ENCODE data around the gene BICD1.

The BICD1 gene

GRCh38 chr12:32117316-32117715 lies 10.7 kb downstream of the BICD1 start:
- H2AFZ ChIP-seq (ENCODE audit: low read length, unreplicated experiment) = peak overlapping the region; percentile 33
- H3K79me2 ChIP-seq (ENCODE audit: control insufficient read depth, insufficient read depth, low read length, unreplicated experiment) = peaks cover 36% of the 10 kb centered on the region
- peak overlapping the region; percentile 87 for H3K27ac ChIP-seq (ENCODE audit: low read depth, low read length)
- no peaks in the 10 kb centered on the region for H3K27me3 ChIP-seq (ENCODE audit: insufficient read depth, low read length)
- H3K36me3 ChIP-seq (ENCODE audit: insufficient read depth, low read length) = no peaks in the 10 kb centered on the region
- peak overlapping the region; percentile 21; the same call in 1 of the 2 replicates for H3K4me3 ChIP-seq (ENCODE audit: low read depth, low read length)
- peaks cover 37% of the 10 kb centered on the region for H3K4me1 ChIP-seq (ENCODE audit: control insufficient read depth, insufficient read depth, low read length, unreplicated experiment)

GRCh38 chr12:32118806-32119205 lies 12.2 kb downstream of the BICD1 start:
- H3K27me3 ChIP-seq (ENCODE audit: insufficient read depth, low read length) = no peaks in the 10 kb centered on the region
- H3K79me2 ChIP-seq (ENCODE audit: control insufficient read depth, insufficient read depth, low read length, unreplicated experiment) = peaks cover 29% of the 10 kb centered on the region
- no peaks in the 10 kb centered on the region for H3K36me3 ChIP-seq (ENCODE audit: insufficient read depth, low read length)
- H3K4me1 ChIP-seq (ENCODE audit: control insufficient read depth, insufficient read depth, low read length, unreplicated experiment) = peaks cover 37% of the 10 kb centered on the region
- no peak overlapping the region for H3K27ac ChIP-seq (ENCODE audit: low read depth, low read length)
- no peak overlapping the region for H3K4me3 ChIP-seq (ENCODE audit: low read depth, low read length)
- no peak overlapping the region for H2AFZ ChIP-seq (ENCODE audit: low read length, unreplicated experiment)

- peaks cover 34% of the 10 kb centered on the region for H3K79me2 ChIP-seq (ENCODE audit: control insufficient read depth, insufficient read depth, low read length, unreplicated experiment)
- no peak overlapping the region; the same call in 1 of the 2 replicates for H3K4me3 ChIP-seq (ENCODE audit: low read depth, low read length)
- no peak overlapping the region for H3K27ac ChIP-seq (ENCODE audit: low read depth, low read length)
- H2AFZ ChIP-seq (ENCODE audit: low read length, unreplicated experiment) = no peak overlapping the region
- H3K27me3 ChIP-seq (ENCODE audit: insufficient read depth, low read length) = no peaks in the 10 kb centered on the region
- peaks cover 29% of the 10 kb centered on the region for H3K4me1 ChIP-seq (ENCODE audit: control insufficient read depth, insufficient read depth, low read length, unreplicated experiment)
- H3K36me3 ChIP-seq (ENCODE audit: insufficient read depth, low read length) = no peaks in the 10 kb centered on the region
These were observed 13.8 kb downstream of the BICD1 start for GRCh38 chr12:32120419-32120818.

GRCh38 chr12:32124637-32125036 lies 18.0 kb downstream of the BICD1 start:
- Histone ChIP-seq H3K27ac (ENCODE audit: low read depth, low read length) (no peak overlapping the region), H3K36me3 (ENCODE audit: insufficient read depth, low read length) (no peaks in the 10 kb centered on the region), H3K27me3 (ENCODE audit: insufficient read depth, low read length) (no peaks in the 10 kb centered on the region), H2AFZ (ENCODE audit: low read length, unreplicated experiment) (no peak overlapping the region), H3K79me2 (ENCODE audit: control insufficient read depth, insufficient read depth, low read length, unreplicated experiment) (peaks cover 26% of the 10 kb centered on the region), H3K4me3 (ENCODE audit: low read depth, low read length) (no peak overlapping the region), H3K4me1 (ENCODE audit: control insufficient read depth, insufficient read depth, low read length, unreplicated experiment) (peaks cover 12% of the 10 kb centered on the region)

- Histone ChIP-seq H3K36me3 (ENCODE audit: insufficient read depth, low read length) (no peaks in the 10 kb centered on the region), H3K79me2 (ENCODE audit: control insufficient read depth, insufficient read depth, low read length, unreplicated experiment) (peaks cover 24% of the 10 kb centered on the region), H3K27me3 (ENCODE audit: insufficient read depth, low read length) (no peaks in the 10 kb centered on the region), H2AFZ (ENCODE audit: low read length, unreplicated experiment) (no peak overlapping the region), H3K4me1 (ENCODE audit: control insufficient read depth, insufficient read depth, low read length, unreplicated experiment) (peaks cover 7% of the 10 kb centered on the region), H3K4me3 (ENCODE audit: low read depth, low read length) (no peak overlapping the region), H3K27ac (ENCODE audit: low read depth, low read length) (no peak overlapping the region)
These were observed 18.9 kb downstream of the BICD1 start for GRCh38 chr12:32125455-32126084.

- Histone ChIP-seq H3K4me3 (ENCODE audit: low read depth, low read length) (no peak overlapping the region), H3K27ac (ENCODE audit: low read depth, low read length) (no peak overlapping the region), H3K79me2 (ENCODE audit: control insufficient read depth, insufficient read depth, low read length, unreplicated experiment) (peaks cover 26% of the 10 kb centered on the region), H3K27me3 (ENCODE audit: insufficient read depth, low read length) (no peaks in the 10 kb centered on the region), H3K36me3 (ENCODE audit: insufficient read depth, low read length) (no peaks in the 10 kb centered on the region), H3K4me1 (ENCODE audit: control insufficient read depth, insufficient read depth, low read length, unreplicated experiment) (peaks cover 5% of the 10 kb centered on the region), H2AFZ (ENCODE audit: low read length, unreplicated experiment) (no peak overlapping the region)
These were observed 20.1 kb downstream of the BICD1 start for GRCh38 chr12:32126720-32127119.

GRCh38 chr12:32131666-32132065 lies 25.0 kb downstream of the BICD1 start:
- H3K27me3 ChIP-seq (ENCODE audit: insufficient read depth, low read length) = no peaks in the 10 kb centered on the region
- H3K36me3 ChIP-seq (ENCODE audit: insufficient read depth, low read length) = no peaks in the 10 kb centered on the region
- H3K4me1 ChIP-seq (ENCODE audit: control insufficient read depth, insufficient read depth, low read length, unreplicated experiment) = peaks cover 15% of the 10 kb centered on the region
- no peak overlapping the region for H3K27ac ChIP-seq (ENCODE audit: low read depth, low read length)
- peaks cover 10% of the 10 kb centered on the region for H3K79me2 ChIP-seq (ENCODE audit: control insufficient read depth, insufficient read depth, low read length, unreplicated experiment)
- H2AFZ ChIP-seq (ENCODE audit: low read length, unreplicated experiment) = no peak overlapping the region
- no peak overlapping the region for H3K4me3 ChIP-seq (ENCODE audit: low read depth, low read length)

GRCh38 chr12:32134101-32134888 lies 27.6 kb downstream of the BICD1 start:
- Histone ChIP-seq H3K27ac (ENCODE audit: low read depth, low read length) (peak overlapping the region; percentile 21; the same call in 1 of the 2 replicates), H3K36me3 (ENCODE audit: insufficient read depth, low read length) (no peaks in the 10 kb centered on the region), H3K27me3 (ENCODE audit: insufficient read depth, low read length) (no peaks in the 10 kb centered on the region), H3K79me2 (ENCODE audit: control insufficient read depth, insufficient read depth, low read length, unreplicated experiment) (peaks cover 13% of the 10 kb centered on the region), H3K4me3 (ENCODE audit: low read depth, low read length) (no peak overlapping the region), H2AFZ (ENCODE audit: low read length, unreplicated experiment) (no peak overlapping the region), H3K4me1 (ENCODE audit: control insufficient read depth, insufficient read depth, low read length, unreplicated experiment) (peaks cover 15% of the 10 kb centered on the region)

- Histone ChIP-seq H3K4me3 (ENCODE audit: low read depth, low read length) (no peak overlapping the region), H3K79me2 (ENCODE audit: control insufficient read depth, insufficient read depth, low read length, unreplicated experiment) (peaks cover 13% of the 10 kb centered on the region), H3K36me3 (ENCODE audit: insufficient read depth, low read length) (no peaks in the 10 kb centered on the region), H2AFZ (ENCODE audit: low read length, unreplicated experiment) (no peak overlapping the region), H3K4me1 (ENCODE audit: control insufficient read depth, insufficient read depth, low read length, unreplicated experiment) (peaks cover 18% of the 10 kb centered on the region), H3K27me3 (ENCODE audit: insufficient read depth, low read length) (no peaks in the 10 kb centered on the region), H3K27ac (ENCODE audit: low read depth, low read length) (no peak overlapping the region)
These were observed 29.3 kb downstream of the BICD1 start for GRCh38 chr12:32135967-32136366.

GRCh38 chr12:32136404-32136803 lies 29.8 kb downstream of the BICD1 start:
- H3K27me3 ChIP-seq (ENCODE audit: insufficient read depth, low read length) = no peaks in the 10 kb centered on the region
- H3K4me1 ChIP-seq (ENCODE audit: control insufficient read depth, insufficient read depth, low read length, unreplicated experiment) = peaks cover 18% of the 10 kb centered on the region
- no peak overlapping the region for H3K27ac ChIP-seq (ENCODE audit: low read depth, low read length)
- H3K79me2 ChIP-seq (ENCODE audit: control insufficient read depth, insufficient read depth, low read length, unreplicated experiment) = peaks cover 13% of the 10 kb centered on the region
- no peak overlapping the region for H3K4me3 ChIP-seq (ENCODE audit: low read depth, low read length)
- no peak overlapping the region for H2AFZ ChIP-seq (ENCODE audit: low read length, unreplicated experiment)
- no peaks in the 10 kb centered on the region for H3K36me3 ChIP-seq (ENCODE audit: insufficient read depth, low read length)

GRCh38 chr12:32139064-32139421 lies 32.4 kb downstream of the BICD1 start:
- Histone ChIP-seq H3K27ac (ENCODE audit: low read depth, low read length) (peak overlapping the region; percentile 38), H3K4me3 (ENCODE audit: low read depth, low read length) (peak overlapping the region; percentile 73), H3K79me2 (ENCODE audit: control insufficient read depth, insufficient read depth, low read length, unreplicated experiment) (peaks cover 16% of the 10 kb centered on the region), H3K27me3 (ENCODE audit: insufficient read depth, low read length) (no peaks in the 10 kb centered on the region), H3K4me1 (ENCODE audit: control insufficient read depth, insufficient read depth, low read length, unreplicated experiment) (peaks cover 9% of the 10 kb centered on the region), H3K36me3 (ENCODE audit: insufficient read depth, low read length) (no peaks in the 10 kb centered on the region), H2AFZ (ENCODE audit: low read length, unreplicated experiment) (peak overlapping the region; percentile 75)
